DND-41 (cell line): ENCODE data around the gene DYNC1H1.

Experiments used
- ATAC-seq: fragments of 200-7000 bp; cut with Tn5 transposase; 3 replicates; pipeline ENCODE4 v1.9.1; 2021; ENCODE audit warnings: low read depth; ENCODE audit not compliant: insufficient read depth
- DNase-seq: peaks from one replicate; pipeline ENCODE4 v3.0.0-alpha.2; 2020
- H2AFZ ChIP-seq: 2 replicates; pipeline ENCODE4 v1.6.0; 2012; ENCODE audit warnings: low read depth, low read length
- H3K27ac ChIP-seq: 2 replicates; pipeline ENCODE4 v1.5.1; 2012; ENCODE audit warnings: low read length, inconsistent platforms
- H3K27me3 ChIP-seq: fragments of 200-600 bp; sonication (generic); 2 replicates; pipeline ENCODE4 v1.6.0; 2012; ENCODE audit warnings: low read length, mild to moderate bottlenecking, inconsistent platforms; ENCODE audit not compliant: insufficient read depth, poor library complexity
- H3K36me3 ChIP-seq: 2 replicates; pipeline ENCODE4 v1.5.1; 2012; ENCODE audit warnings: low read length, inconsistent platforms; ENCODE audit not compliant: insufficient read depth
- H3K4me1 ChIP-seq: 2 replicates; pipeline ENCODE4 v1.5.1; 2012; ENCODE audit warnings: mild to moderate bottlenecking, low read length; ENCODE audit not compliant: insufficient read depth
- H3K4me2 ChIP-seq: 2 replicates; pipeline ENCODE4 v1.6.0; 2012; ENCODE audit warnings: mild to moderate bottlenecking, moderate library complexity, low read length, inconsistent platforms; ENCODE audit not compliant: insufficient read depth
- H3K4me3 ChIP-seq, 2 experiments: fragments of 200-600 bp in 1 of 2; shearing (Covaris generic) in 1 of 2; 2 replicates each; pipeline ENCODE4 v1.5.1; 2012 to 2016; ENCODE audit warnings: inconsistent platforms in 2 of 2, low read length in 2 of 2, mild to moderate bottlenecking in 2 of 2, low read depth in 1 of 2, moderate library complexity in 1 of 2
- H3K79me2 ChIP-seq: 2 replicates; pipeline ENCODE4 v1.6.0; 2012; ENCODE audit warnings: low read length, inconsistent platforms; ENCODE audit not compliant: insufficient read depth
- H3K9ac ChIP-seq: 2 replicates; pipeline ENCODE4 v1.6.0; 2012; ENCODE audit warnings: low read depth, mild to moderate bottlenecking, inconsistent platforms, low read length, moderate library complexity
- H3K9me3 ChIP-seq: 2 replicates; pipeline ENCODE4 v1.5.1; 2012; ENCODE audit warnings: low read length, moderate library complexity, mild to moderate bottlenecking, inconsistent platforms; ENCODE audit not compliant: insufficient read depth, severe bottlenecking
- H4K20me1 ChIP-seq: 2 replicates; pipeline ENCODE4 v1.6.0; 2012; ENCODE audit warnings: low read length; ENCODE audit not compliant: insufficient read depth
- CTCF ChIP-seq: IDR thresholded peaks from 2 replicates; pipeline ENCODE4 v1.5.1; 2012; ENCODE audit warnings: borderline replicate concordance, low read length, moderate library complexity, mild to moderate bottlenecking; ENCODE audit not compliant: poor library complexity, severe bottlenecking; ENCODE audit errors: extremely low read depth
- EZH2 ChIP-seq: IDR thresholded peaks from 3 replicates; pipeline ENCODE4 v1.6.1; 2012; ENCODE audit warnings: borderline replicate concordance, low read depth, mild to moderate bottlenecking, moderate library complexity, low read length, inconsistent platforms; ENCODE audit not compliant: severe bottlenecking

Gene DYNC1H1

GRCh38 chr14:102085948-102086708 is 121.8 kb downstream of the DYNC1H1 start:
- H4K20me1 ChIP-seq, result peaks cover 52% of the 10 kb centered on the region
- peak overlapping the region; percentile 86 to 90 for H3K4me3 ChIP-seq
- H3K9me3 ChIP-seq, result no peaks in the 10 kb centered on the region
- peak; percentile 13 for ATAC-seq
- no peak overlapping the region for H2AFZ ChIP-seq
- no peak for TF ChIP-seq EZH2
- TF ChIP-seq CTCF, result no peak
- peak overlapping the region; percentile 99 for H3K9ac ChIP-seq
- no peaks in the 10 kb centered on the region for H3K27me3 ChIP-seq
- peaks cover 63% of the 10 kb centered on the region for H3K4me1 ChIP-seq
- H3K27ac ChIP-seq, result peak overlapping the region; percentile 87
- peak overlapping the region; percentile 92 for H3K4me2 ChIP-seq
- H3K79me2 ChIP-seq, result peaks cover 64% of the 10 kb centered on the region
- H3K36me3 ChIP-seq, result peaks cover 53% of the 10 kb centered on the region
- DNase-seq, result peak; percentile 57

GRCh38 chr14:102086709-102086971 is 122.3 kb downstream of the DYNC1H1 start:
- DNase-seq (no peak), ATAC-seq (no peak)
- Histone ChIP-seq H3K79me2 (peaks cover 63% of the 10 kb centered on the region), H3K27me3 (no peaks in the 10 kb centered on the region), H3K4me1 (peaks cover 62% of the 10 kb centered on the region), H3K36me3 (peaks cover 48% of the 10 kb centered on the region), H4K20me1 (peaks cover 48% of the 10 kb centered on the region), H3K4me2 (peak overlapping the region; percentile 92), H3K4me3 (peak overlapping the region; percentile 86 to 90; a peak in 3 of 4 replicates), H2AFZ (no peak overlapping the region), H3K27ac (peak overlapping the region; percentile 87), H3K9me3 (no peaks in the 10 kb centered on the region), H3K9ac (peak overlapping the region; percentile 99)
- TF ChIP-seq EZH2, result no peak
- TF ChIP-seq CTCF, result no peak

GRCh38 chr14:102086972-102087761 is 122.8 kb downstream of the DYNC1H1 start, which contains the start of gene HSP90AA1:
Gene HSP90AA1 (minus strand): TSS chr14:102087044. CDS start chr14:102086378, 666 bp downstream.
- peaks cover 58% of the 10 kb centered on the region for H3K79me2 ChIP-seq
- H3K4me1 ChIP-seq, result peaks cover 57% of the 10 kb centered on the region
- no peak for TF ChIP-seq EZH2
- TF ChIP-seq CTCF, result peak; percentile 12
- H3K4me2 ChIP-seq, result peak within 1 kb of the TSS; percentile 94
- H3K36me3 ChIP-seq, result peaks cover 43% of the 10 kb centered on the region
- peaks cover 43% of the 10 kb centered on the region for H4K20me1 ChIP-seq
- peak within 1 kb of the TSS; percentile 60 for H2AFZ ChIP-seq
- H3K4me3 ChIP-seq, result peak within 1 kb of the TSS; percentile 86 to 90
- H3K9ac ChIP-seq, result peak within 1 kb of the TSS; percentile 99
- peak within 1 kb of the TSS; percentile 94 for H3K27ac ChIP-seq
- DNase-seq (peak; percentile 96), ATAC-seq (peak; percentile 59)
- no peaks in the 10 kb centered on the region for H3K27me3 ChIP-seq
- no peaks in the 10 kb centered on the region for H3K9me3 ChIP-seq
